ENCODE measurements around the gene NEUROD6.
A peak's percentile ranks its signal among the peaks of the same experiment; 100 is the strongest.

NEUROD6 gene

DNA sequence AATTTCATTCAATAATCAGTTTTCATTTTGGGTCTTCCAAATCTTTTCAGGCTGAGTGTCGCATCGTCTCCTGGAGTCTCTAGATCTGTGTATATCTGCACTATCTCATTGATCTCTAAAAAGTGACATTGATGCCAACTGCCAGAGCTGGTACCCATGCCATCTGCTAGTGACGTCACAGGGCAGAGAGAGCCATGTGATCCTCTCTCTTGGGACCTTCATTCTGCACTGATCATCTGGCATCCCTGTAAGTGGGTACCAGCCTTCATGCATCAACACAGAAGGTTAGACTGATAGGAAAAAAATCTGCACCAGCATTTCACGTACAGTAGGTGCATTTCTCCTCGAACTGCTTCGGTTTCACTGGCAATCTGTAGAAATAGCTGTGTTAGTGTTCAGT, at the start of gene NEUROD6:
TSS of gene NEUROD6 (minus strand) at position 124 of the 400 bp plus-strand sequence. CDS start 1,458 bp downstream, outside the sequence.
- DNase-seq = no peak

DNA sequence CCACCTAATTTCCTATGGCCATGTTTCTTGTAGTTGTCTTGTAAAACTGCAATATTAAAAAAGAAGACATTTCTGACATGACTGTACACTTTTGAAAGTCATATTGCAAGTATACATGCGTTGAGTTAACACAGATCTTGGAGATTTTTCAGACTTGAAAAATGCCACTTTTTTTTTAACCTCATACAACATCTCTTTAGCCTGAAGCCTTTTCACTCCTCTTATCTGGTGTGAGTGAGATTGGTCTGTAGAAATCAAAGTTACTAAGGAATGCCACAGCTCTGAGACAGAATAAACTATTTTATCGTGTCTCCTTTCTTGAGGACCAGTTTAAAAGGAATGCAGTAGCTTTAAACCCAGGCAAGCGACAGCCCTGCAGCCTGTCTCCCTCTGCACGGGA, 43.9 kb upstream of the NEUROD6 start:
- DNase-seq = no peak

DNA sequence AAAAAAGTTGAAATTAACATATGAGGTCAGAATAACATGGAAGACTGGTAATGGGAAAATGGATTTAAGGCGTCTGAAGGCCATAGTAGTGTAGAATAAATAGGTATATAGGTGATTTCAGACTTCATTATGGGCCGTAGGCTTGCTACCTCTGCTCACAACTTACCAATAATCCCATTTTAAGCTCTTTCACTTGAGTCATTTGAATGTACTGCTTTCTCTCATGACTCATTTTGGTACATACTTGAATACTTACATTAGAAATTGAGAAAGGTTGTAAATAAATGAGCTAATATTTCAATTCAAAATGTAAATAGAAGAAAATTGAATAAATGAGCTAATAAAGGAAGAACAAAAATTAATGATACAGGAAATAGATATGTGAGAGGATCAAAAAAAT, 42.2 kb upstream of the NEUROD6 start:
- DNase-seq = no peak

DNA sequence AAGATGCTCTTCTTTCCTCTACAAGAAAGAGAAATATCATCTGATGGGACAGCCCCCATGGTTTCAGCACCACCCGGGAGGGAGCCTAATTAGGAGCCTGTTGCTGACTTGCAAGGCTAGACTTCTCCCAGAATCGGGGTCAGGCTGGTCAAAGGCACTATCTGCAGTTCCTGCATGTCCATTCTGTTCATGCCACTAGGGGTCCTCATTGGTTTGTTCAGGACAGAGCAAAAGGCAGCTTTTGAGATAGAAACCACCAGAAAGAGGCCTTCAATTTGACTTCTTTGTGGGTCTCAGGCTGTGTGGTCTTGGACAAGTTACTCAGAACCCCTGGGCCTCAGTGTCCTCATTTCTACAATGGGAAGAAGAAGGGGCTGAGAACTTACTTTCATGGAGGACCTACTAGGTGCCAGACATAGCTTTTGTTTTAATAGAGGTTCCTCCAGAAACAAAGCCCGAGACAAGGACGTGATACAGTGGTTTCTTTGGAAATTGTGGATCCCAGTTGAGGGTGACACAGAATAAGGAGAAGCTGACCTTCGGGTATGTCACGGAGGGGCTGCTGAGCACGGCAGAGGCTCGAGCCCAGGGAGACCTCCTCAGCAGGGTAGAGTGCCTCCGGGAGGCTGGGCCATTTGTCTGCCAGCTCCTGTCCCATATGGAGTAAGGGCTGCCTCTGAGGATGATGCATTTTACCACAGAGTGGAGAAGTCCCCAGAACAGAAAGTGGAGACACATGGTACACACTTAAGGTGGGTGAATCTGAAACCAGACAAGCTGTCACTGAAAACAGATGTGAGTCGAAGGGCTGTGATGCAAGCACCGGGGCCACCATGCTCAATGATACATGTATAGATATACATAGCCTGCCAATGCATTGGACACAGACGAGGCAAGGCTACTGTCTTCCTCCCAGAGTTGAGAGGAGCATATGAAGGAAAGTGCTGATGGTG, 33.1 kb upstream of the NEUROD6 start:
- peak; percentile 31 for DNase-seq

GRCh38 chr7:31372231-31372959, 31.9 kb upstream of the NEUROD6 start:
- DNase-seq = no peak

GRCh38 chr7:31371621-31372020, 31.1 kb upstream of the NEUROD6 start:
- no peak for DNase-seq

GRCh38 chr7:31370609-31371008, 30.1 kb upstream of the NEUROD6 start:
- DNase-seq = no peak

DNA sequence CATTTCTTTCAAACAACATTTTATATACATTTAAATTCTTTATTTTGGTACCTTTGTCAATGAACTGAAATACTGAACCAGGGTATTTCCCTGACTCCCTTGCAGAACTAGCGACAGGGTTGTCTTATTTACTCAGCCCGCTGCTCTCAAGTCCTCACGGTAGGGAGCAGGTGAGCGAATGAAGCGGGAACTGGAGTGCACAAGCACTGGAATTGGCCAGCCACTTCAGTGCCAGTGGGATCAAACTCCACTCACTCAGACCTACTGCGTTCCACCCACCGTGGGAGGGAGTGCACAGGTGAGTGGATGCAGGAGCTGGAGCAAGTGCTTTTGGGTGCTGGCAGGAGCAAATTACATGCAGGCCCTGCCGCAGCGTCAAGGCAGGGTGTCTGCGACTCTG, 28.1 kb upstream of the NEUROD6 start:
- DNase-seq = no peak

DNA sequence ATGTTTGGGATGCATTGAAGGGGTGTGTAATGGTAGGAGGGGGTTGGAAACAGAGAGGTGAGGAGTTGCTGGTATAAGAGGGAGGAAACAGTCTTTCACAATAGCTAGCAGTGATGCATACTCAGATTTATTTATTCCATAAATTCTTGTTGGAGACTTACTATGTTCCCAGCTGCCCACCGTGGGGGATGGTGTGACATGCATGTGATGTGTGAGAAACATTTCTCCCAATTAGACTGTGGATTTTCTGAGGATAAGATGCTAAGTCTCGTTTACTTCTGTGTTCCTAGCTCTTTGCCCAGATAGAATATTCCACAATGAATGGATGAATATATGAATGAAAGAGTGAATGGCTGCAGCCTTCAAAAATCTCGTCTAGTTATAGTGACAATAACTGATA, 23.0 kb upstream of the NEUROD6 start:
- DNase-seq = no peak

DNA sequence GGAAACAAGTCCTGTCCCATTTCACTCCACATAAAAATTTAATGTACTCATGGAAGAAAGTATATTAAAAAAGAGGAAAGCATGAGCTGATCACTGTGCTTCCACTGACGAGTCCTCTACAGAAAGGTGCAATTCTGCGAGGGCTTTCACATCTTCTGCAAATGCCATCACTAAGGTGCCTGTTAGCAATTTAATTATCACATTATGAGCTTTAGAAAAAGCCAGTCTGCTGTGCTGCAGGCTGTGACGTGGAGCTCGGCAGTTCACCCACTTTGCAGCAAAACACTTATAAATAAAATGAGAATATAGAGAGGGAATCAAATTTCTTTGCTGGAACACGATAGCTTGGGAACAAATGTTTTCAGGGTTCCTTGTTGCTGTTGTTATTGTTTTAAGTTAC, 22.5 kb upstream of the NEUROD6 start:
- no peak for DNase-seq

DNA sequence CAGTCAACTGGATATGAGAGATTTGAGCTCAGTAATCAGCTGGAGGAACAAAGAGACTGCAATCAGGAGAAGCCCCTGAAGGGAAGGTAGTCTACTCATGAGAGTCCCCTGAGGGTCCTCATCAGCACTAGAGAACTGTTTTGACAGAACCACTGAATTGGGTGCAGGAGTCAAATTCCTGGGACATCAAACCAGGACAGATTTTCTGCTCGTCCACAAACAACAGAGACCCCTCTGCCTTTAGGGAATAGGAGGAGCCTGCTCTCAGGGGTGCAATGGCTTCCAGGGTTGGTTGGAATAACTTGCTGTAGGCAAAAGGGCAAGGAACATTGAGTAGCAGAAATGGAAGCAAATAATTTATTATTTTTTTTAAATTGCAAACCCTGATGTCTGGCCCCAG, 21.9 kb upstream of the NEUROD6 start:
- no peak for DNase-seq

DNA sequence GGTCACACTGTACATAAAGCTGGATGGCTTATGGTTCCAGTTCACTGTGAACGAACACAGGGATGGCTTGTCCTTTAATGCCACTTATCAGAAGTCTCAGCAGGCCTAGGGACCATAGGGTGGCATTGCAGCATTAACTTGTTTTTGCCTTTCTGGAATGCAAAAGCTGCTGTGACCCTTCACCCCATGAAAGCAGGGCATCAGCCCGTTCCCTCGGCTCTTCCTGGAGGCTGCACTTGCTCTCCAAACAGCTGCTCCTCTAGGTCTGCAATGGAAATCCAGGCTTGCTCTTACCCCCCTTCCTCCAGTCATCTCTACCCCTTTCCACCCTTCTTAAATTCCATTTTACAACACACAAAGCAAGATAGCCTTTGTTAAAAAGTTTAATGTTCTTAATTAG, 17.9 kb upstream of the NEUROD6 start:
- no peak for DNase-seq

DNA sequence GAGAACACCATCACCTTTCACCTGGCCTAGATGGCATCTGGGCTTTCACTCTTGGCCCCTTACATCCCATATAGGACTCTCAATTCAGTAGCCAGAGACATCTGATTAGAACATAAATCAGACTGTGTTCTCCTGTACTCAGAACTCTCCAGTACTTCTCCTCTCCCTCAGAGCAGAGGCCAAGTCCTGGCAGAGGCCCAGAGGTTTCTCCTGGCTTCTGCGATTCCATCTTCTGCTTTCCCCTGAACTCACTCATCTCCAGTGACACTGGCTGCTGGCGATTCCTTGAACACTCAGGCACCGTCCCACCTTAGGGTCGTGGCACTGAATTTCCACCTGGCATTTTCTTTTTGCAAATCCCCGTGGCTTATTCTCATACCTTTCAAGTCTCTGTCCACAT, 4.9 kb upstream of the NEUROD6 start:
- DNase-seq = no peak

DNA sequence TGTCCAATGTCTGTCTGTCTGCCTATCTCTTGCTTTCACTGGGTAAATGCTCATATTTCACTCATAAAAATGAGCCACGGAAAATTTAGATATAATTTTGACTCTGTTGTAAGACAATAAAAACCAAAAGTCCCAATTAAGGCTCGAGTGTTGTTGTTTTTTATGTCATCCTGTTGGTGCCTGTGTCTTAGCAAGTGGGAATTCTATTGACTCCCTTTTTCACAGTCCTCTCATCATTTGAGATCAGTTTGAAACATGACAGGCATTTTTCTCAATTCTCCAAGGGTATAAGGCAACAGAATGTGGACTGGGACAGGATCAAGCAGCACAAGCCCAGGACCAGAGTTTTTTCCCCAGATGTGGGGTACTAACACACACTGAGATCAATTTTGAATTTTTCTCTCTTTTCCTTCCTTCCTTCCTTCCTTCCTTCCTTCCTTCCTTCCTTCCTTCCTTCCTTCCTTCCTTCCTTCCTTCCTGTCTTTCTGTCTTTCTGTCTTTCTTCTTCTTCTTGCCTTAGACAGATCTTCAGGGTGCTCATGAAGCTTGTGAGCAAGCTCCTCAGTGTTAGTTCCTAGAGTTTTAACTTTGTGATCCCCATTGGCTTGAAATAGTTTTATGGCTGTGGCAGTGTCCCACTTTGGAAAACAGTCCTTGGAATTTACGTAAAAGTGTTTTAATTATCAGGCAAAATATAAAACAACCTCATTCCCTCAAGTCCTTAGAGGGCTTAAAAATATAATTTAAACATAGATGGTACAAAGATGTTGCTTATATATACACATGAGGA, 3.2 kb upstream of the NEUROD6 start:
- no peak for DNase-seq

GRCh38 chr7:31341141-31341540, 615 bp upstream of the NEUROD6 start:
- no peak for DNase-seq

- DNase-seq = no peak
Measured at GRCh38 chr7:31340051-31340450, 475 bp downstream of the NEUROD6 start.

- no peak for DNase-seq
Measured at GRCh38 chr7:31338706-31339105, 1.8 kb downstream of the NEUROD6 start.

GRCh38 chr7:31337002-31337565, 3.4 kb downstream of the NEUROD6 start:
- no peak for DNase-seq

DNA sequence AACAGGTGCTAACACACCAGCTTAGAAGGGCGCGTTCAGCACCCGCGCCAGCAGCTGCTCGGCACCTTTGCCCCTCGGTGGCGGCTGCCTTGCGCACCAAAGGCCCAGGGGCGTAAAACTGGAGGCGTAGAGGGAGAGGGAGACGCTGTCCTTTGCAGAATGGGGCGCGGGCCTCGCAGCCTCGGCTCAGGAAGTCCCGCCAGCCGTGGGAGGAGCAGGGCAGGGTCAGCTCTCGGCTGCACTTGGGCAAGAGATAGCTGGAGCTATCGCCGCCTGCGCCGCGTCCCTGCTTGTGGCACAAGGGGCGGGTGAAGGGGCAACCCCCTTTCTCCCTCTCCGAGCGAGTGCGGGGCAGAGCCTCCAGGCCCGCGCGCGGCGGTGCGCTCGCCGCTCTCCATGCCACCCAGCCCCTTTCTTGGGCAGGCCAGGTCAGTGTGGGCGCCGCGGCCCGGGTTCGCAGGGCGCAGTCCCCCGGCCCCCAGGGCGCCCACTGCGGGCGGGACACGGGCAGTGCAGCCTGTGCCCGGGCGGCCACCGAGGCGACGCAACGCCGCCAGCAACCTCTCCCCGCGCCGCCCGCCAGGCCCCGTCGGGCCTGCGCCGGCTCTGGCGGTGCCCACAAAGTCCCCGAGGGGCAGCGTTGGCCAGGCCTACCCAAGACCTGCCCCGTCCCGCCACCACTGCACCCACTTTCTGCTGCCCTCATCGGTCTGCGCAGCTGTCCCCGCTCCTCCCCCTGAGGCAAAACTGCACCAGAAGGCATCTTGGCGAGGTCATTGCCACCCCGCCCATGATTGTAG, 4.1 kb downstream of the NEUROD6 start:
- no peak for DNase-seq

- no peak for DNase-seq
Measured at GRCh38 chr7:31335884-31336201, 4.7 kb downstream of the NEUROD6 start.

DNA sequence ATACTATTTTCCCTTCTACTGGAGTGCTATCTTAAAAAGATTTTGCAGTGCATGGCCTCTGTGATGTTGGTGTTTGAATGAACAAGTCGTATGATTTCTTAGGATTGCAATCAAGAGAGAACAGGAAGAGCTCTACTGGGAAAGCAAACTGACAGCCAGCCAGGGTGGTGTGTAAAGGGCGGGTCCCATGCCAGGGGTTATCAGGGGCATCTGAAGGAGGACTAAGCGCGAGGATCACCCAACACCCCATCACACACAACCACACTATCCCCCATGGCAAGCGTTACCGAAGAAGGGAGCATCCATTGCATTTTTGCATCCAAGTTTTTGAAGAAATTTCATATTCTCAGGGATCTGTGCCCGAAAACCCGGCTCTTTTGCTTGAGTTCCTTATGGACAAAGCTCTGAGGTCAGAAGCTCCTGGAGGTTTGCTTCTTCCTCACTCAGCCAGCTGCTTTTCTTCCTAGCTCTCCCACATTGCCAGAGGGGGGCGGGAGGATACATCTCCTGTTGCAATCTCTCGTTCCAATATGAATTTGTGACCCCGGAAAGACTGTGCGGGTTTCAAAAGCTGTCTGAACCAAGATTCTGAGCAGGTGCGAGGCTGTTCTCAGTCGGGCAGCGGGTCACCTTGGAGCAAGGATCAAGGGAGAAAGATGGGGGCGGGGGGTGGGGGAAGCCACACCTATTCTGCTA, 5.2 kb downstream of the NEUROD6 start:
- no peak for DNase-seq

DNA sequence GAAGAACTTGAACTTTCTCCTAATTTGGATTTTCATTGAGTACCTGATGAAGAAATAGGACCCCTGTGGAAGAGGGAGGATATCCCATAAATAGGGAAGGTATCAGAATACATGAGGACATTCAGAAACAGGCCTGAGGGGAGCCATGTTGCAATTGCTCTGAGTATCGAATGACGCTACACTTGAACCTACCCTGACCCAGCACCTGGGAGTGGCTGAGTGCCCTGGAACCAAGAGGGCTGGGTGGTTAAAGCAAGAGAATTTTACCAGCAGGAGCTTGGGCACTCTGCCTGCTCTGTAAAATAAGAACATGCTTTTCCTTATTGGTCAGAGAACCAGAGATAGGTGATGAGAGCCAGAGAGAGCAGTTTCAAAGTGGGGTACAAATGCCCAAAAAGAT, 7.2 kb downstream of the NEUROD6 start:
- no peak for DNase-seq

All from NCI-H1105 treated with DMSO at 0.1 percent for 48 hours (cell line).